ENCODE data around the gene MCM10.

DNA sequence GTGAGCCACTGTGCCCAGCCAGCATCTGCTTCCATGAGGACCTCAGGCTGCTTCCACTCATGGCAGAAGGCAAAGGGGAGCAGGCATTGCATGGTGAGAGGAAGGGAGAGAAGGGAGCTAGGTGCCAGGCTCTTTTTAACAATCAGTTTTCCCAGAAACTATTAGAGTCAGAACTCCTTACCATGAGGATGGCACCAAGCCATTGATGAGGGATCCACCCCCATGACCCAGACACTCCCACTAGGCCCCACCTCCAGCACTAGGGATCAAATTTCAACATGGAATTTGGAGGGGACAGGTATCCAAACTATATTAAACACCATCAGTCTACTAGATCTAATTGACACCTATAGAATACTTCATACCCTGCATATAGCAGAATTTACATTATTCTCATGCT, 14.2 kb upstream of the MCM10 start:
- TF ChIP-seq EZH2 (IDR thresholded peaks at IDR 0.05) = no peak
- no peak for TF ChIP-seq POLR2AphosphoS5 (IDR thresholded peaks at IDR 0.05; ENCODE audit: borderline replicate concordance, low read depth, low read length)
